NCI-H2171 (cell line): Measurements from ENCODE around the gene BRI3BP.
"Not testable (repeated sequence)": the region's sequence is repeated elsewhere in the genome, so short reads cannot be mapped to it uniquely, and the experiment has no call there.

Experiments used
- DNase-seq: peaks from one replicate; lab custom pipeline; 2025; lab: John Stamatoyannopoulos, UW

The BRI3BP gene

GRCh38 chr12:124972211-124972610, 21.2 kb upstream of the BRI3BP start:
- no peak for DNase-seq

- no peak for DNase-seq
Observed at GRCh38 chr12:124975276-124975675, 18.2 kb upstream of the BRI3BP start.

- no peak for DNase-seq
Observed at GRCh38 chr12:124976999-124977398, 16.4 kb upstream of the BRI3BP start.

- no peak for DNase-seq
Observed at GRCh38 chr12:124979568-124979967, 13.9 kb upstream of the BRI3BP start.

GRCh38 chr12:124980098-124980892, 13.2 kb upstream of the BRI3BP start:
- no peak for DNase-seq

GRCh38 chr12:124986876-124987275, 6.6 kb upstream of the BRI3BP start:
- not testable (repeated sequence) for DNase-seq

- DNase-seq = peak; percentile 89
Observed at GRCh38 chr12:124992874-124993625, 395 bp upstream of the BRI3BP start.

- no peak for DNase-seq
Observed at GRCh38 chr12:124994437-124994975, 1.1 kb downstream of the BRI3BP start.

- no peak for DNase-seq
Observed at GRCh38 chr12:124995200-124995961, 1.9 kb downstream of the BRI3BP start.

- DNase-seq = no peak
Observed at GRCh38 chr12:124998705-124999104, 5.3 kb downstream of the BRI3BP start.

GRCh38 chr12:125001636-125002035, 8.2 kb downstream of the BRI3BP start:
- no peak for DNase-seq

- DNase-seq = no peak
Observed at GRCh38 chr12:125003021-125003420, 9.6 kb downstream of the BRI3BP start.

GRCh38 chr12:125004621-125005020, 11.2 kb downstream of the BRI3BP start:
- DNase-seq = no peak

GRCh38 chr12:125005652-125006051, 12.2 kb downstream of the BRI3BP start:
- no peak for DNase-seq

- DNase-seq = no peak
Observed at GRCh38 chr12:125006365-125006764, 12.9 kb downstream of the BRI3BP start.

GRCh38 chr12:125013816-125014442, 20.5 kb downstream of the BRI3BP start:
- no peak for DNase-seq

- no peak for DNase-seq
Observed at GRCh38 chr12:125014526-125014925, 21.1 kb downstream of the BRI3BP start.

- DNase-seq = no peak
Observed at GRCh38 chr12:125015680-125016310, 22.4 kb downstream of the BRI3BP start.

GRCh38 chr12:125017801-125018200, 24.4 kb downstream of the BRI3BP start:
- no peak for DNase-seq

- DNase-seq = no peak
Observed at GRCh38 chr12:125018356-125018755, 24.9 kb downstream of the BRI3BP start.

- no peak for DNase-seq
Observed at GRCh38 chr12:125021096-125021495, 27.7 kb downstream of the BRI3BP start.
